ENCODE data around the gene BSG.

The BSG gene

GRCh38 chr19:533364-534058 is 38.9 kb upstream of the BSG start:
- no peak for TF ChIP-seq CTCF (IDR thresholded peaks at IDR 0.05; ENCODE audit: low read depth, low read length, missing control alignments)
- H3K4me3 ChIP-seq (ENCODE audit: low read depth, low read length): peak overlapping the region; percentile 82
- H3K27ac ChIP-seq: peak overlapping the region; percentile 83
- no peaks in the 10 kb centered on the region for H3K27me3 ChIP-seq (replicated peaks)
- in situ Hi-C loops (cut with HindIII; ENCODE audit: low pct_ligation_motif_present, low sequenced_read_pairs): no loop called here
- peaks cover 14% of the 10 kb centered on the region for H3K36me3 ChIP-seq (replicated peaks)
- no peak for DNase-seq

DNA sequence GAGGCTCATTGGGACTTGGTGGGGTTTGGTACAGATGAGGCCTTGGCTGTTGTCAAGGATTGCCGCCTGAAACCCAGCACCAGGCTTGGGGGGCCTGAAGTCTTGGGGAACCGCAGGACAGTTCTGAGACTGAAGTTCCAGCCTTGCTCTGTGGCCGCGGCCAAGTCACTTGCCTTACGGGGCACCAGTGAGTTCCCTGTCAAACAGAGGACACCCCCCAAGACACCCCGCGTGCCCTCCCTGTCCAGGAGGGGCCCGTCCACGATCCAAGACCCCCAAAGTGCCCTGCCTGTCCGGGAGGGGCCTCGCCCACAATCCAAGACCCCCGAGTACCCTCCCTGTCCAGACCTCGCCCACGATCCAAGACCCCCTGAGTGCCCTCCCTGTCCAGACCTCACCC is 38.3 kb upstream of the BSG start:
- H3K4me3 ChIP-seq (ENCODE audit: low read depth, low read length): no peak overlapping the region

GRCh38 chr19:535017-535835 is 37.2 kb upstream of the BSG start:
- no peak overlapping the region for H3K4me3 ChIP-seq (ENCODE audit: low read depth, low read length)
- in situ Hi-C loops (cut with HindIII; ENCODE audit: low pct_ligation_motif_present, low sequenced_read_pairs): no loop called here
- H3K27me3 ChIP-seq (replicated peaks): no peaks in the 10 kb centered on the region
- H3K27ac ChIP-seq: no peak overlapping the region
- H3K36me3 ChIP-seq (replicated peaks): peaks cover 24% of the 10 kb centered on the region
- DNase-seq: no peak
- peak; percentile 16 for TF ChIP-seq CTCF (IDR thresholded peaks at IDR 0.05; ENCODE audit: low read depth, low read length, missing control alignments)

More for the DNA sequence above, 38.3 kb upstream of the BSG start:
- Histone ChIP-seq H3K27me3 (replicated peaks) (no peaks in the 10 kb centered on the region), H3K36me3 (replicated peaks) (peaks cover 18% of the 10 kb centered on the region), H3K27ac (no peak overlapping the region)
- no peak for DNase-seq
- in situ Hi-C loops (cut with HindIII; ENCODE audit: low pct_ligation_motif_present, low sequenced_read_pairs): no loop called here
- TF ChIP-seq CTCF (IDR thresholded peaks at IDR 0.05; ENCODE audit: low read depth, low read length, missing control alignments): no peak

- Histone ChIP-seq H3K4me3 (ENCODE audit: low read depth, low read length) (no peak overlapping the region), H3K27ac (no peak overlapping the region), H3K27me3 (replicated peaks) (no peaks in the 10 kb centered on the region), H3K36me3 (replicated peaks) (peaks cover 26% of the 10 kb centered on the region)
- no peak for DNase-seq
- in situ Hi-C loops (cut with HindIII; ENCODE audit: low pct_ligation_motif_present, low sequenced_read_pairs): no loop called here
- no peak for TF ChIP-seq CTCF (IDR thresholded peaks at IDR 0.05; ENCODE audit: low read depth, low read length, missing control alignments)
Observed at GRCh38 chr19:536031-536880, 36.1 kb upstream of the BSG start.

DNA sequence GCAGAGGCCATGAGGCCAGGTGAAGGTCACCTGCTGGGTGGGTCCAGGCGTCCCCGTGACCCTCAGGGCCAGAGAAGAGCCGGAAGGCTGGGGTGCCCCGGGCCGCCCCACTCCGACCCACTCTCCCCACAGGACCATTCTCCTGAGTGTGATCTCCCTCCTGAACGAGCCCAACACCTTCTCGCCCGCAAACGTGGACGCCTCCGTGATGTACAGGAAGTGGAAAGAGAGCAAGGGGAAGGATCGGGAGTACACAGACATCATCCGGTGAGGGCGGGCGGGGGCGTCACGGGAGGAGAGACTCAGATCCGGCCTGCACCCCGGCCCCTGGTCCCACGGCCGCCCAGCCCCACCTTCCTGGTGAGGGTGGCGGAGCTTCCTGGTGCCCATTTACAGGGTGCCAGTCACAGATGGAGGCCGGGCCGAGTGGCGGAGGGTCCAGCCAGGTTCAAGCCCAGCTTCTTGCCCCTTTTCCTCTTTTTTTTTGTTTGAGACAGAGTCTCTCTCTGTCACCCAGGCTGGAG is 35.5 kb upstream of the BSG start:
- Histone ChIP-seq H3K4me3 (ENCODE audit: low read depth, low read length) (no peak overlapping the region), H3K27me3 (replicated peaks) (no peaks in the 10 kb centered on the region), H3K27ac (no peak overlapping the region), H3K36me3 (replicated peaks) (peaks cover 33% of the 10 kb centered on the region)
- in situ Hi-C loops (cut with HindIII; ENCODE audit: low pct_ligation_motif_present, low sequenced_read_pairs): no loop called here
- no peak for DNase-seq
- TF ChIP-seq CTCF (IDR thresholded peaks at IDR 0.05; ENCODE audit: low read depth, low read length, missing control alignments): no peak
